GM21619 (cell line): ENCODE data around the gene PSMG1.
"Not testable (repeated sequence)": the region's sequence is repeated elsewhere in the genome, so short reads cannot be mapped to it uniquely, and the experiment has no call there.

Experiments used
- ATAC-seq: cut with Tn5 transposase; IDR thresholded peaks from one replicate; pipeline ENCODE4 v1.9.1; 2021; ENCODE audit not compliant: unreplicated experiment

PSMG1 gene

DNA sequence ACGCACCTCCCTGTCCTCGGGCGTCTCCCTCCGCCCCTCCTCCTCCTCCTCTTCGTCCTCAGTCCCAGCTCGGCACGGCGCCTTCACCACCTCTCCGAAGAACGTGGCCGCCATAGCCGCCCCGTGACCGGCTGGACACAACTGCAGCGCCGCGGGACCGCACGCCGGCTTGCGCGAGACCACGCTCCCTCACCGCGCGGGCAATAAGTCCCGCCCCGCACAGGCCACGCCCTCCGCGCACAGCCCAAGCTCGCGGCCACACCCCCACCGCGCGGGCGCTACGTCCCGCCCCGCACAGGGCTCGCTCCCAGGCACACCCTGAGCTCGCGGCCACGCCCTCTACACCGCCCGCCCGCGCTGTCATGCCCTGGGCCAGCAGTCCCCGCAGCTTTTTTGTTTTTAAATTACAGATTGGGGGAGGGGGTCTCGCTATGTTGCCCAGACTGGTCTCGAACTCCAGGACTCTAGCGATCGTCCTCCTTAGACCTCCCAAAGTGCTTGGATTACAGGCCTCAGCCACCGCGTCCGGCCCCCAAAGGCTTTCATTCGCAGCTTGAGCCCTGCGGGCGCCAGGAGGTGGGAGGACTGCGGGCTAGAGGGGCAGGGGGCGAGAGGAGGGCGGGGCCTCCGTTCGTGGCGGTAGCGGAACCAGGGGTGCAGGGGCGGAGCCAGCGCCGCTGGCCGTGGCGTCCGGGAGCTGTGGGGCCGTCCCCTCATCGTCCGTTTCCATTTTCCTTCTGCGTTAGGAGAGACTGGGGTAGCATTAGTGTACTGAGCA, at the start of gene PSMG1:
Gene PSMG1, minus strand, starts transcription at position 180 of the 778 bp plus-strand sequence. Its CDS starts 66 bp downstream, at position 114.
- peak; percentile 79 for ATAC-seq

GRCh38 chr21:39232861-39233291, 49.6 kb upstream of the PSMG1 start:
- no peak for ATAC-seq

- ATAC-seq = no peak
Observed at GRCh38 chr21:39224930-39225329, 41.7 kb upstream of the PSMG1 start.

DNA sequence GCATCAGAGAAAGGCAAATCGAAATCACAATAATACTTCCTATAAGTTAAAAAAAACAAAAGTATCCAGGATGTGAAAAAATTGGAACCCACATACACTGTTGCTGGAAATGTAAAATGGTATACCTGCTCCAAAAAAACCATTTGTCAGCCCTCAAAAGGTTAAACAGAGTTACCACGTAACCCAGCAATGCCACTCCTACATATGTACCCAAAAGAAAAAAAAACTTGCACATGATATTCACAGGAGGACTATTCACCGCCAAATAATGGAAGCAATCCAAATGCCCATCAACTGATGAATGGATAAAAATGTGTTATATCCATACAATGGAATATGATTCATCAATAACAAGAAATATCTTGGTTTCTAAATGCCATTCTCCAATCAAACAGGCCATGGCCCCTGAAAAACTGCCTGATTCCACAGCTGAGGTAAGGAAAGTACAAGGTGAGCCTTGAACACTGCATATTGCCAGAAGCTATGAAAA, 38.8 kb upstream of the PSMG1 start:
- ATAC-seq = no peak

DNA sequence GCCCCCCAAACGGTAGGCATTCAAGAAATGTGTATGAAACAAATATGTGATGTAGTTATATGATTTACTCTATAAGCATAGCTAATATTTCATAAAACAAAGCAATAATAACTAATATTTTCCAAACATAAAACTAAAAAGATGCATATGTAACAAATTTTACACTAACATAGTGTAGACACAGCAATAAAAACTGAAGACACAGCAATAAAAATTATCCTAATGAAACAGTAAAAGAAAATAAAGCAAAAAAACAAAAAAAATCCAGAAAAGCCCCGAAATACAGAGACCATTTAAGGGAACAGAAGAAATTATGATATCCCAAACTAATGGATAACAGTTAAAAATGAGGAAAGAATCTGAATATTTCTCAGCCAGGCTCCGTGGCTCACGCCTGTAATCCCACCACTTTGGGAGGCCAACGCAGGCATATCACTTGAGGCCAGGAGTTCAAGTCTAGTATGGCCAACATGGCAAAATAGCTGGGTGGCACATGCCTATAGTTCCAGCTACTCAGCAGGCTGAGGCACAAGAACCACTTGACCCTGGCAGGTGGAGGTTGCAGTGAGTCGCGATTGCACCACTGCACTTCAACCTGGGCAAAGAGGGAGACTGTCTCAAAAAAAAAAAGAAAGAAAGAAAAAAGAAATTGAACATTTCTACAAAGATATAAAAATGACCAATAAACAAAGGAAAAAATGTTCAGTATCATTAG, 38.2 kb upstream of the PSMG1 start:
- ATAC-seq = no peak

DNA sequence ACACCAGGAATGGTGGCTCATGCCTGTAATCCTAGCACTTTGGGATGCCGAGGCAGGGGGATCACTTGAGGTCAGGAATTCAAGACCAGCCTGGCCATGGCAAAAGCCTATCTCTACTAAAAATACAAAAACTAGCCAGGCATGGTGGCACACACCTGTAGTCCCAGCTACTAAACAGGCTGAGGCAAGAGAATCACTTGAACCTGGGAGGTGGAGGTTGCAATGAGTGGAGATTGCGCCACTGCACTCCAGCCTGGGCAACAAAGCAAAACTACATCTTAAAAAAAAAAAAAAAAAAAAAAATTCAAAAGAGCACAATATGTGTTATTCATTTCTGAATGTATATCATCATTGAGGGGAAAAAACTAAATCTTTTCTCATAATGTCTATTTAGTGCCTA, 37.6 kb upstream of the PSMG1 start:
- not testable (repeated sequence) for ATAC-seq

DNA sequence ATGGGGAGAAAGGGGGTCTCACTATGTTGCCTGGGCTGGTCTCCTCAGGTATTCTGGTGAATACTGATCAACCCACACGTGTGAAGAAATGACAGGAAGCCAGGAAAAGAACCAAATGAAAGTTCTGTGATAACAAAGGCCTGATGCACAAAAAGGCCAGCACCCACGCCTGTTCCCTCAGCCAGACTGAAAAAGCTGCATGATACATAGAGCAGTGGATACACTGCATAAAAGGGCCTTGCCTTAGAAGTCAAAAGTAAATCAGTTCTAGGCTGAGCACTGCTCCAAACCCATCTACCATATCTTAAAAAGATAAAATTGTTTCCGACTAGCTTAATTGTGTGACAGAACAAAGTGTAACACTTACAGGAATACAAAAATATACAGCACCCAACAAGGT, 36.9 kb upstream of the PSMG1 start:
- ATAC-seq = no peak

DNA sequence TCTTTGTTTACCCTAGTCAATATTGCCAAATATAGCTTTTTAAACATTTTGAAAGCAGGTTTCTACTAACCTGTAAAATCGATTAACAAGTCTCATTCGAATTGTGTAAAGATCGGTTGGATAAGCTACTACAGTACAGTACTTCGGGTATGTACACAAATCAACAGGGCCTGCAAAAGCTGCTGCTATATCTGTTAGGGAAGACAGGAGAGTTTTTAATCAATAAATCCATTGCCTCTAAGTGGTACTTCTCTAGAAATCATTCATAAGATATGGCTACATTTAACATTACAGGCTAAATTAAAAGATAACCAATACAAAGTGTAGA, 34.8 kb upstream of the PSMG1 start:
- no peak for ATAC-seq

GRCh38 chr21:39217356-39218081, 34.3 kb upstream of the PSMG1 start:
- no peak for ATAC-seq

DNA sequence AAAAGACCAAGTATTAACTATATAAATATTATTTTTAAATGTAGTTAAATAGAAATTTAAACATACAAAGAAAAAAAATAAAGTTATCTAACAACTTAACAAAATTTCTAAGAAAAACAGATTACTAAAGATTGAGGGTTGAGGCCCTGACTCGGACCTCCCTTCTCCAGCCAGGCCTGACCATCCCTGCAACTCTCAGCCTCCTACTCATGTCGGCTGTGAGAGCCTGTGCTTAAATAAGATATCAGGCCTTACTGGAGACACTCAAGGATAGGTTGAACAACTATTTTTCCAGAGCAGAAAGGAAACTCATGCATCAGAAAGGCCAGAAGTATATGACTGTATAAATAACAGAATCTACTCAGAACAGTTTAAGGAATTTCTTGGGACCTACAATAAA, 33.0 kb upstream of the PSMG1 start:
- ATAC-seq = no peak

- ATAC-seq = no peak
Observed at GRCh38 chr21:39215078-39215477, 31.8 kb upstream of the PSMG1 start.

DNA sequence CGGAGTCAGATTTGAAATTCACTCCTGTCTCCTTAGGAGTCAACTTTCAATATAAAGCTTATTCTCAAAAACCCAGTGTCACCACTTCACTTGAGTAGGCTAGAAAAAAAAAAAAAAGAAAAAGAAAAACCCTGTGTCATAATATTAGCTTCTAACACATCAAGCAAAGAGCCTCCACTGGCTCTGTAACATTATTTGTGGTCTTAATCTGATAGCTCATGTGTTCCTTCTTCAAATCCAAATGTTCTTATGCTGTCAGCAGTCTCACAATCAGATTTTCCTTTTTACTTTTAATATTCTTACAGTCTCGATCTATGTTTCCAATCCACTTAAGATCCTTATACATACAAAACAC, 26.1 kb upstream of the PSMG1 start:
- ATAC-seq = no peak

- no peak for ATAC-seq
Observed at GRCh38 chr21:39208624-39209333, 25.5 kb upstream of the PSMG1 start.

DNA sequence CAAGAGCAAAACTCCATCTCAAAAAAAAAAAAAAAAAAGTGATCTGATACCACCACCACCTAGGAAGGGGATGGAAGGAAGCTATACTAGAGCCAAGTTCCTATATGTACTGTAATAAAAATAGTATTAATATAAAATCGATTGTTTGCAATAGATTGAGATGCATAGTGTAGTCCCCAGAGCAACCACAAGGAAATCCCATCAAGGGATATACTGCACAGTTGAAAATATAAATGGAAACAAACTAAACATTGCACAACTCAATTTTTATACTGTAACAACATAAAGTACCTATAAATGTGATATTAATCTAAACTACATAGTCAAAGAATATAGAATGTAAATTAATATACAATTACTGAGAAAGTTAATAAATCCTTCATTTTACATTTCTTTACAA, 20.9 kb upstream of the PSMG1 start:
- ATAC-seq = no peak

DNA sequence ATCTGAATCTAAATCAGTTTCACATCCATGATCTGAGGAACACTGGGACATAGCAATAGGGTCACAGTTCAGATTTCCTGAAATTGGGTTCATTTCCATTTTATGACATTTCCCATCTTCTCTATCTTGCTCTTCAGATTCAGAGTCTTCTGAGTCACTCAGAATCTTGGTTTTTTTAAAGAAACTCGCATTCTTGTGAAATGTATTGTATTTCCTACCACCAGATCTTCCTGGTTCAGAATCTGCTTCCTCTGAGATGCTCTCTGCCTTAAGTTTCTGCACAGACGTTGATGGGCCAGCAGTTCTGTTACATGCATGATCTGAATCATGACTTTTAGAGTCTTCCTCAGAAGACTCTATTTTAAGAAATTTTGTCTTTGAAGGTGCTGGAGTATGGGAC, 15.5 kb upstream of the PSMG1 start:
- ATAC-seq = no peak

- no peak for ATAC-seq
Observed at GRCh38 chr21:39197448-39198233, 14.4 kb upstream of the PSMG1 start.

- no peak for ATAC-seq
Observed at GRCh38 chr21:39196838-39197237, 13.6 kb upstream of the PSMG1 start.

DNA sequence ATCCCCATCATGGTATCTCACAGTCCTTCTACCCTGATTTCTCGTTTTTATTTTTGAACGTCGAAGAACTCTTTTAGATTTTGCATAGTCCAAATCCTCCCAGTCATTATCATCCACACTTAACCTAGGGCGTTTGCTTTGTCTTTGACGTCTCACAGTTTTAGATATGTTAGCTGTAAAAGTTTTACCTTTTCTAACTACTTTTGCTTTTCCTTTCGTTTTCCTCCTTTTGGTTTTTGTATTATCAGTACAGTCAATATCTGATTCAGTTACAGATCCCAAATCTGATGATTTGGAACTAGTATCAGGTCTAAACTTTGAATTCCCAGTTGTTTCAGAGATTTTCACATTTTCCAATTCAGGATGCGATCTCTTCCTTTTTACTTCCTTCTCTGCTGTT, 13.1 kb upstream of the PSMG1 start:
- no peak for ATAC-seq

DNA sequence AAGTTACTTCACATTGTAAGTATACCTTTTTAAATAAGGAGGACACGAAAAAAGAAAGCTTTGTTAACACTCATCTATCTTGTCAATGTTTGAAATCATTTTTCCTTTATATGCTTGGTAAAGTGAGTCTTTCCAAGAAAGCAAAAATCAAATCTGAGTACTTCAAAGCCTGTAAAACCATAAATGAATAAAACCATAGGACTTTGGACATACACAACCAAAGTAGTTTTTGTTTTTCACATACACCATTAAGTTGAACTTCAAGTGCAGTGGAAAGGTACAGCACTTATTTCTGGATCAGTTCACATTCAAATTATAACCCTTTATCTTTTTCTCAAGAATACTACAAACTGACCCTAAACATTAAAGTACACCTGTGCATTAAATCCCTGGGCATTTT, 10.1 kb upstream of the PSMG1 start:
- ATAC-seq = no peak

GRCh38 chr21:39189857-39190604, 6.8 kb upstream of the PSMG1 start:
- no peak for ATAC-seq
